GM19372 (cell line): ENCODE results near the gene DSTN.
"Not testable (repeated sequence)": the region's sequence is repeated elsewhere in the genome, so short reads cannot be mapped to it uniquely, and the experiment has no call there.

ENCODE experiments used
- ATAC-seq: cut with Tn5 transposase; IDR thresholded peaks from one replicate; pipeline ENCODE4 v1.9.1; 2021; ENCODE audit warnings: mild to moderate bottlenecking, low read depth, moderate library complexity; ENCODE audit not compliant: unreplicated experiment

Gene DSTN

GRCh38 chr20:17647391-17648314 is 77.8 kb downstream of the DSTN start:
- no peak for ATAC-seq

GRCh38 chr20:17648315-17648646 is 78.4 kb downstream of the DSTN start:
- ATAC-seq, result no peak

GRCh38 chr20:17648791-17649730 is 79.2 kb downstream of the DSTN start:
- no peak for ATAC-seq

GRCh38 chr20:17650301-17651128 is 80.6 kb downstream of the DSTN start:
- ATAC-seq, result no peak

- ATAC-seq, result no peak
Observed at GRCh38 chr20:17651129-17651759, 81.4 kb downstream of the DSTN start.

- ATAC-seq, result no peak
Observed at GRCh38 chr20:17651760-17652388, 82.0 kb downstream of the DSTN start.

- ATAC-seq, result no peak
Observed at GRCh38 chr20:17652411-17652810, 82.5 kb downstream of the DSTN start.

GRCh38 chr20:17653835-17654648 is 84.2 kb downstream of the DSTN start:
- ATAC-seq, result no peak

GRCh38 chr20:17654649-17655285 is 84.9 kb downstream of the DSTN start:
- ATAC-seq, result no peak

- no peak for ATAC-seq
Observed at GRCh38 chr20:17655286-17655651, 85.4 kb downstream of the DSTN start.

- ATAC-seq, result no peak
Observed at GRCh38 chr20:17655865-17656479, 86.1 kb downstream of the DSTN start.

- no peak for ATAC-seq
Observed at GRCh38 chr20:17657079-17657825, 87.4 kb downstream of the DSTN start.

- ATAC-seq, result no peak
Observed at GRCh38 chr20:17657898-17658647, 88.2 kb downstream of the DSTN start.

- ATAC-seq, result no peak
Observed at GRCh38 chr20:17658648-17658993, 88.7 kb downstream of the DSTN start.

- ATAC-seq, result not testable (repeated sequence)
Observed at GRCh38 chr20:17659344-17659743, 89.5 kb downstream of the DSTN start.
